ENCODE data around the gene CD209. TPM values are rescaled to one million over a fixed set of nuclear protein-coding genes. Genes with fewer than 3 reads are reported as not detected.
"Not testable (repeated sequence)": the region's sequence is repeated elsewhere in the genome, so short reads cannot be mapped to it uniquely, and the experiment has no call there.

The CD209 gene
- total and polyA plus RNA-seq, 2 experiments from 2014 or later: 0.35 TPM; not detected in 1

DNA sequence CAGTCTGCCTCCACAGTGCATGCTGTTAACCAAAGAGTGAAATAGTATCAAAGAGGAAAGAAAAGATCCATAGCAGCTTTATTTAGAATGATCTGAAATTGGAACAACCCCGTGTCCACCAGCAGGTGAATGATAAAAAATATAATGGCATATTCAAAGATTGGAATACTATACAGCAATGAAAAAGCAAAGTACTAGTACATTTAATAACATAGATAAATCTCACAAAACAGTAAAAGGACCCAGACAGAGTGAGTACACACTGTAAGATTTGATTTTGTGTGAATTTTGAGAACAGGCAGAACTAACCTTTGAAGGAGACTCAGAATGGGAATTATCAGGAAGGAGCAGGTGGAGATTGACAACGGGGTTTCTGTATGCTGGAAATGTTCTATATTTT lies 837 bp upstream of the CD209 start (continued):
- TF ChIP-seq, protein P1, sequence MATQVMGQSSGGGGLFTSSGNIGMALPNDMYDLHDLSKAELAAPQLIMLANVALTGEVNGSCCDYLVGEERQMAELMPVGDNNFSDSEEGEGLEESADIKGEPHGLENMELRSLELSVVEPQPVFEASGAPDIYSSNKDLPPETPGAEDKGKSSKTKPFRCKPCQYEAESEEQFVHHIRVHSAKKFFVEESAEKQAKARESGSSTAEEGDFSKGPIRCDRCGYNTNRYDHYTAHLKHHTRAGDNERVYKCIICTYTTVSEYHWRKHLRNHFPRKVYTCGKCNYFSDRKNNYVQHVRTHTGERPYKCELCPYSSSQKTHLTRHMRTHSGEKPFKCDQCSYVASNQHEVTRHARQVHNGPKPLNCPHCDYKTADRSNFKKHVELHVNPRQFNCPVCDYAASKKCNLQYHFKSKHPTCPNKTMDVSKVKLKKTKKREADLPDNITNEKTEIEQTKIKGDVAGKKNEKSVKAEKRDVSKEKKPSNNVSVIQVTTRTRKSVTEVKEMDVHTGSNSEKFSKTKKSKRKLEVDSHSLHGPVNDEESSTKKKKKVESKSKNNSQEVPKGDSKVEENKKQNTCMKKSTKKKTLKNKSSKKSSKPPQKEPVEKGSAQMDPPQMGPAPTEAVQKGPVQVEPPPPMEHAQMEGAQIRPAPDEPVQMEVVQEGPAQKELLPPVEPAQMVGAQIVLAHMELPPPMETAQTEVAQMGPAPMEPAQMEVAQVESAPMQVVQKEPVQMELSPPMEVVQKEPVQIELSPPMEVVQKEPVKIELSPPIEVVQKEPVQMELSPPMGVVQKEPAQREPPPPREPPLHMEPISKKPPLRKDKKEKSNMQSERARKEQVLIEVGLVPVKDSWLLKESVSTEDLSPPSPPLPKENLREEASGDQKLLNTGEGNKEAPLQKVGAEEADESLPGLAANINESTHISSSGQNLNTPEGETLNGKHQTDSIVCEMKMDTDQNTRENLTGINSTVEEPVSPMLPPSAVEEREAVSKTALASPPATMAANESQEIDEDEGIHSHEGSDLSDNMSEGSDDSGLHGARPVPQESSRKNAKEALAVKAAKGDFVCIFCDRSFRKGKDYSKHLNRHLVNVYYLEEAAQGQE (IDR thresholded peaks at IDR 0.05; ENCODE audit: unreplicated experiment): no peak
- no peak for TF ChIP-seq STAT1 (IDR thresholded peaks at IDR 0.05; ENCODE audit: unreplicated experiment)

DNA sequence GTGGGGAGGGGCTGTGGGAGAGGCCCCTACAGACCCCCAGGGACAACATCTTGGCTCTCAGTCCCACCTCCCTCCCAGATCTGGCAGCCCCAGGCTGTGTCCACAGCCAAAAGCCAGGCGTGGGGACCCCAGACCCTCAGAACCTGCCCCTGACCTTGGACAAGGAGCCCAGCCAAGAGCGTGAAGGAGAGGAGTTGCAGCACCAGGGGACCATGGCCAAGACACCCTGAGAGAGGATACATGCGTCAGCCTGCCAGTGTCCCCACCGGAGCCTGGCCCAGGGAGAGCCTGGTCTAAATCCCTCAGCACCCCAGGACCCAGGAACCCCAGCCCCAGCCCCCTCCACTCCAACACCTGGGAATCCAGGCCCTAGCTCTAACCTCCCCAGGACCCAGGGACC lies 1.0 kb downstream of the CD209 start:
- not testable (repeated sequence) for H3K4me3 Mint-ChIP-seq; H2AFZ ChIP-seq; H3K4me2 ChIP-seq; ATAC-seq; H3K9me2 ChIP-seq (ENCODE audit: insufficient read depth); H3K27ac ChIP-seq (ENCODE audit: low read depth); H3K27ac Mint-ChIP-seq; H3K4me3 ChIP-seq; H3F3A ChIP-seq (replicated peaks; ENCODE audit: low read depth); H3K27me3 Mint-ChIP-seq (ENCODE audit: insufficient read depth, low read depth, poor library complexity); H4K20me1 ChIP-seq (replicated peaks; ENCODE audit: insufficient read depth); H3K36me3 Mint-ChIP-seq (ENCODE audit: low read depth); DNase-seq (ENCODE audit: low spot score); H3K36me3 ChIP-seq (ENCODE audit: insufficient read depth); H3K79me2 ChIP-seq (replicated peaks; ENCODE audit: insufficient read depth); H3K27me3 ChIP-seq (ENCODE audit: insufficient read depth)
- peaks cover 12% of the 10 kb centered on the region; the same call in 1 of the 2 replicates for H3K4me1 ChIP-seq (ENCODE audit: insufficient read depth)
- Mint-ChIP-seq H3K9me3 (peaks cover 16% of the 10 kb centered on the region), H3K4me1 (peaks cover 20% of the 10 kb centered on the region)

DNA sequence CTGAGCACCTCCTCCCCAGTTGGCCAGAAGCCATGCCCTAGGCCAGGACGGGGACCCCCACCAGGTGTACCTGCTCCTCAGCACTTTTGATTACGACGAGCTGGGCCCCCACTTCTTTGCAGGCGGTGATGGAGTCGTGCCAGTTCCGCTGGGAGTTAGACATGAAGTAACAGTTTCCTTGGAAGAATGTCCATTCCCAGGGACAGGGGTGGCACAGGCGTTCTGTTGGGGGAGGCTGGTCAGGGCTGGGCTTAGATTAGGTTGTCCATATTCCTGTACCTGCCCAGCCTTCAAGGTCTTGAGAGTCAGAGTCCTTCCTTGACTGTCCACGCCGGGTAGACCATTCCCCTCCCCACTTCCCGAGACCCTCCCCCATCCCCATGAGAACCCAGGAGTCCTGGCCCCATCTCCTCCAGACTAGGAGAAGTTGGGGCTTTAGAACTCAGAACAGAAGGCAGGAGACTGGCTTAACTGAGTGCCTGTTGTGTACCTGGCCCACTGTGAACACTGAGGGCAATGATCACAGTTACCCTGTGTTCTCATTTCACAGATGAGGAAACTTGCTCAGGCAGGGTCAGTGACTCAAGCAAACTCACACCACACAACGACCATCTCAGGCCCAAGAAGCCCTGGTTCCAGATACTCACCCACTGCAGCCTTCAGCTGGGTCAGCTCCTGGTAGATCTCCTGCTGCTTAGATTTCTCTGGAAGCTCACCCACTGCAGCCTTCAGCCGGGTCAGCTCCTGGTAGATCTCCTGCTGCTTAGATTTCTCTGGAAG lies 2.3 kb downstream of the CD209 start:
- no peaks in the 10 kb centered on the region for H3K36me3 ChIP-seq (ENCODE audit: insufficient read depth)
- H3K4me3 ChIP-seq: no peak overlapping the region
- no peaks in the 10 kb centered on the region for H3F3A ChIP-seq (replicated peaks; ENCODE audit: low read depth)
- Mint-ChIP-seq H3K36me3 (ENCODE audit: low read depth) (peaks cover 4% of the 10 kb centered on the region; the same call in 2 of the 3 replicates), H3K4me1 (peaks cover 18% of the 10 kb centered on the region), H3K27ac (no peak overlapping the region), H3K9me3 (peaks cover 7% of the 10 kb centered on the region), H3K27me3 (ENCODE audit: insufficient read depth, low read depth, poor library complexity) (peaks cover 9% of the 10 kb centered on the region), H3K4me3 (no peak overlapping the region)
- no peaks in the 10 kb centered on the region for H4K20me1 ChIP-seq (replicated peaks; ENCODE audit: insufficient read depth)
- ATAC-seq (no peak), DNase-seq (ENCODE audit: low spot score) (no peak)
- no peak overlapping the region for H2AFZ ChIP-seq
- no peaks in the 10 kb centered on the region for H3K27me3 ChIP-seq (ENCODE audit: insufficient read depth)
- 0 out of 2 replicates have a peak, but pooled peaks cover 2% of the 10 kb centered on the region for H3K9me2 ChIP-seq (ENCODE audit: insufficient read depth)
- H3K4me1 ChIP-seq (ENCODE audit: insufficient read depth): peaks cover 12% of the 10 kb centered on the region; the same call in 1 of the 2 replicates
- H3K27ac ChIP-seq (ENCODE audit: low read depth): no peak overlapping the region
- H3K4me2 ChIP-seq: no peak overlapping the region
- no peaks in the 10 kb centered on the region for H3K79me2 ChIP-seq (replicated peaks; ENCODE audit: insufficient read depth)
- TF ChIP-seq NANOG (IDR thresholded peaks at IDR 0.05; ENCODE audit: borderline replicate concordance) (no peak), EZH2 (IDR thresholded peaks at IDR 0.05; ENCODE audit: low read depth, unreplicated experiment) (no peak), POLR2AphosphoS5 (IDR thresholded peaks at IDR 0.05; ENCODE audit: low read depth) (no peak), ZNF114 (CRISPR knock-in tag; IDR thresholded peaks at IDR 0.05) (no peak)
- TF ChIP-seq, protein P2, sequence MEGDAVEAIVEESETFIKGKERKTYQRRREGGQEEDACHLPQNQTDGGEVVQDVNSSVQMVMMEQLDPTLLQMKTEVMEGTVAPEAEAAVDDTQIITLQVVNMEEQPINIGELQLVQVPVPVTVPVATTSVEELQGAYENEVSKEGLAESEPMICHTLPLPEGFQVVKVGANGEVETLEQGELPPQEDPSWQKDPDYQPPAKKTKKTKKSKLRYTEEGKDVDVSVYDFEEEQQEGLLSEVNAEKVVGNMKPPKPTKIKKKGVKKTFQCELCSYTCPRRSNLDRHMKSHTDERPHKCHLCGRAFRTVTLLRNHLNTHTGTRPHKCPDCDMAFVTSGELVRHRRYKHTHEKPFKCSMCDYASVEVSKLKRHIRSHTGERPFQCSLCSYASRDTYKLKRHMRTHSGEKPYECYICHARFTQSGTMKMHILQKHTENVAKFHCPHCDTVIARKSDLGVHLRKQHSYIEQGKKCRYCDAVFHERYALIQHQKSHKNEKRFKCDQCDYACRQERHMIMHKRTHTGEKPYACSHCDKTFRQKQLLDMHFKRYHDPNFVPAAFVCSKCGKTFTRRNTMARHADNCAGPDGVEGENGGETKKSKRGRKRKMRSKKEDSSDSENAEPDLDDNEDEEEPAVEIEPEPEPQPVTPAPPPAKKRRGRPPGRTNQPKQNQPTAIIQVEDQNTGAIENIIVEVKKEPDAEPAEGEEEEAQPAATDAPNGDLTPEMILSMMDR (conservative IDR thresholded peaks at IDR 0.05; ENCODE audit: low read depth in 2 of 2): no peak
- TF ChIP-seq, protein P3, sequence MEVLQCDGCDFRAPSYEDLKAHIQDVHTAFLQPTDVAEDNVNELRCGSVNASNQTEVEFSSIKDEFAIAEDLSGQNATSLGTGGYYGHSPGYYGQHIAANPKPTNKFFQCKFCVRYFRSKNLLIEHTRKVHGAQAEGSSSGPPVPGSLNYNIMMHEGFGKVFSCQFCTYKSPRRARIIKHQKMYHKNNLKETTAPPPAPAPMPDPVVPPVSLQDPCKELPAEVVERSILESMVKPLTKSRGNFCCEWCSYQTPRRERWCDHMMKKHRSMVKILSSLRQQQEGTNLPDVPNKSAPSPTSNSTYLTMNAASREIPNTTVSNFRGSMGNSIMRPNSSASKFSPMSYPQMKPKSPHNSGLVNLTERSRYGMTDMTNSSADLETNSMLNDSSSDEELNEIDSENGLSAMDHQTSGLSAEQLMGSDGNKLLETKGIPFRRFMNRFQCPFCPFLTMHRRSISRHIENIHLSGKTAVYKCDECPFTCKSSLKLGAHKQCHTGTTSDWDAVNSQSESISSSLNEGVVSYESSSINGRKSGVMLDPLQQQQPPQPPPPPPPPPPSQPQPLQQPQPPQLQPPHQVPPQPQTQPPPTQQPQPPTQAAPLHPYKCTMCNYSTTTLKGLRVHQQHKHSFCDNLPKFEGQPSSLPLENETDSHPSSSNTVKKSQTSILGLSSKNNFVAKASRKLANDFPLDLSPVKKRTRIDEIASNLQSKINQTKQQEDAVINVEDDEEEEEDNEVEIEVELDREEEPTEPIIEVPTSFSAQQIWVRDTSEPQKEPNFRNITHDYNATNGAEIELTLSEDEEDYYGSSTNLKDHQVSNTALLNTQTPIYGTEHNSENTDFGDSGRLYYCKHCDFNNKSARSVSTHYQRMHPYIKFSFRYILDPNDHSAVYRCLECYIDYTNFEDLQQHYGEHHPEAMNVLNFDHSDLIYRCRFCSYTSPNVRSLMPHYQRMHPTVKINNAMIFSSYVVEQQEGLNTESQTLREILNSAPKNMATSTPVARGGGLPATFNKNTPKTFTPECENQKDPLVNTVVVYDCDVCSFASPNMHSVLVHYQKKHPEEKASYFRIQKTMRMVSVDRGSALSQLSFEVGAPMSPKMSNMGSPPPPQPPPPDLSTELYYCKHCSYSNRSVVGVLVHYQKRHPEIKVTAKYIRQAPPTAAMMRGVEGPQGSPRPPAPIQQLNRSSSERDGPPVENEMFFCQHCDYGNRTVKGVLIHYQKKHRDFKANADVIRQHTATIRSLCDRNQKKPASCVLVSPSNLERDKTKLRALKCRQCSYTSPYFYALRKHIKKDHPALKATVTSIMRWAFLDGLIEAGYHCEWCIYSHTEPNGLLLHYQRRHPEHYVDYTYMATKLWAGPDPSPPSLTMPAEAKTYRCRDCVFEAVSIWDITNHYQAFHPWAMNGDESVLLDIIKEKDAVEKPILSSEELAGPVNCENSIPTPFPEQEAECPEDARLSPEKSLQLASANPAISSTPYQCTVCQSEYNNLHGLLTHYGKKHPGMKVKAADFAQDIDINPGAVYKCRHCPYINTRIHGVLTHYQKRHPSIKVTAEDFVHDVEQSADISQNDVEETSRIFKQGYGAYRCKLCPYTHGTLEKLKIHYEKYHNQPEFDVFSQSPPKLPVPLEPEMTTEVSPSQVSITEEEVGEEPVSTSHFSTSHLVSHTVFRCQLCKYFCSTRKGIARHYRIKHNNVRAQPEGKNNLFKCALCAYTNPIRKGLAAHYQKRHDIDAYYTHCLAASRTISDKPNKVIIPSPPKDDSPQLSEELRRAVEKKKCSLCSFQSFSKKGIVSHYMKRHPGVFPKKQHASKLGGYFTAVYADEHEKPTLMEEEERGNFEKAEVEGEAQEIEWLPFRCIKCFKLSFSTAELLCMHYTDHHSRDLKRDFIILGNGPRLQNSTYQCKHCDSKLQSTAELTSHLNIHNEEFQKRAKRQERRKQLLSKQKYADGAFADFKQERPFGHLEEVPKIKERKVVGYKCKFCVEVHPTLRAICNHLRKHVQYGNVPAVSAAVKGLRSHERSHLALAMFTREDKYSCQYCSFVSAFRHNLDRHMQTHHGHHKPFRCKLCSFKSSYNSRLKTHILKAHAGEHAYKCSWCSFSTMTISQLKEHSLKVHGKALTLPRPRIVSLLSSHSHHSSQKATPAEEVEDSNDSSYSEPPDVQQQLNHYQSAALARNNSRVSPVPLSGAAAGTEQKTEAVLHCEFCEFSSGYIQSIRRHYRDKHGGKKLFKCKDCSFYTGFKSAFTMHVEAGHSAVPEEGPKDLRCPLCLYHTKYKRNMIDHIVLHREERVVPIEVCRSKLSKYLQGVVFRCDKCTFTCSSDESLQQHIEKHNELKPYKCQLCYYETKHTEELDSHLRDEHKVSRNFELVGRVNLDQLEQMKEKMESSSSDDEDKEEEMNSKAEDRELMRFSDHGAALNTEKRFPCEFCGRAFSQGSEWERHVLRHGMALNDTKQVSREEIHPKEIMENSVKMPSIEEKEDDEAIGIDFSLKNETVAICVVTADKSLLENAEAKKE (CRISPR knock-in tag; IDR thresholded peaks at IDR 0.05): no peak

Measured in GM23338 (cell line).